CD14-positive monocyte (primary cell): ENCODE data around the gene RAB27A. TPM values are rescaled to one million over a fixed set of nuclear protein-coding genes. Genes with fewer than 3 reads are reported as not detected.

Experiments
- DNase-seq, 3 donors: peaks; one replicate each; pipeline ENCODE4 v3.0.0-alpha.2; 2011 to 2022
- H2AFZ ChIP-seq: 2 replicates; pipeline ENCODE4 v1.6.0; 2012; ENCODE audit warnings: mild to moderate bottlenecking, low read depth, low read length, inconsistent platforms; ENCODE audit not compliant: insufficient read depth, poor library complexity, severe bottlenecking
- H3K27ac ChIP-seq, 2 donors: 1 replicate in 1 of 2; 2 replicates in 1 of 2; pipeline ENCODE4 v1.5.1; 2012 to 2013; ENCODE audit warnings: low read length in 2 of 2, control low read depth in 1 of 2, inconsistent platforms in 1 of 2, low read depth in 1 of 2, mild to moderate bottlenecking in 1 of 2
- H3K27me3 ChIP-seq, 2 donors: one replicate each; pipeline versions ENCODE4 v1.6.0 to v1.6.1; 2011 to 2013; ENCODE audit warnings: low read length in 2 of 2; ENCODE audit not compliant: control insufficient read depth in 2 of 2, insufficient read depth in 2 of 2
- H3K36me3 ChIP-seq, 2 donors: replicated peaks in 1 of 2; 1 replicate in 1 of 2; 2 replicates in 1 of 2; pipeline versions ENCODE4 v1.5.1 to v1.6.1; 2012 to 2013; ENCODE audit warnings: low read length in 2 of 2, control low read depth in 1 of 2, inconsistent platforms in 1 of 2, mild to moderate bottlenecking in 1 of 2; ENCODE audit not compliant: insufficient read depth in 2 of 2, control insufficient read depth in 1 of 2
- H3K4me1 ChIP-seq, 2 donors: 1 replicate in 1 of 2; 2 replicates in 1 of 2; pipeline versions ENCODE4 v1.5.1 to v1.6.1; 2012 to 2013; ENCODE audit warnings: low read length in 2 of 2, control low read depth in 1 of 2, inconsistent platforms in 1 of 2, mild to moderate bottlenecking in 1 of 2, moderate library complexity in 1 of 2; ENCODE audit not compliant: insufficient read depth in 2 of 2, control insufficient read depth in 1 of 2
- H3K4me2 ChIP-seq: replicated peaks from 2 replicates; pipeline ENCODE3; 2012; ENCODE audit warnings: low read length, moderate library complexity, mild to moderate bottlenecking; ENCODE audit not compliant: poor library complexity, severe bottlenecking; ENCODE audit errors: extremely low read depth
- H3K4me3 ChIP-seq, 3 experiments: fragments of 200-600 bp in 1 of 3; sonication (generic) in 1 of 3; replicated peaks in 1 of 3; 1 replicate in 2 of 3; 2 replicates in 1 of 3; pipeline ENCODE4 v1.5.1; 2011 to 2013; ENCODE audit warnings: low read length in 3 of 3, mild to moderate bottlenecking in 3 of 3, control low read depth in 2 of 3, low read depth in 2 of 3, inconsistent platforms in 1 of 3, moderate library complexity in 1 of 3
- H3K79me2 ChIP-seq: 2 replicates; pipeline ENCODE4 v1.6.0; 2012; ENCODE audit warnings: mild to moderate bottlenecking, control low read depth, inconsistent platforms, low read length, moderate library complexity; ENCODE audit not compliant: insufficient read depth
- H3K9ac ChIP-seq: 2 replicates; pipeline ENCODE4 v1.6.0; 2017; ENCODE audit warnings: low read length, mild to moderate bottlenecking; ENCODE audit not compliant: insufficient read depth, poor library complexity, severe bottlenecking
- H3K9me3 ChIP-seq, 2 donors: replicated peaks in 1 of 2; 1 replicate in 1 of 2; 2 replicates in 1 of 2; pipeline versions ENCODE4 v1.5.1 to v1.6.1; 2012 to 2013; ENCODE audit warnings: low read length in 2 of 2, control low read depth in 1 of 2; ENCODE audit not compliant: control insufficient read depth in 1 of 2, insufficient read depth in 1 of 2
- H4K20me1 ChIP-seq: 2 replicates; pipeline ENCODE4 v1.6.0; 2012; ENCODE audit warnings: mild to moderate bottlenecking, low read length, control low read depth, moderate library complexity; ENCODE audit not compliant: insufficient read depth
- H3K27ac Mint-ChIP-seq, 7 donors: one replicate each; pipeline ENCODE4 v1.8.0; 2020; ENCODE audit warnings: mild to moderate bottlenecking in 7 of 7, mixed read lengths in 7 of 7, moderate library complexity in 6 of 7, inconsistent platforms in 2 of 7
- H3K27me3 Mint-ChIP-seq, 3 donors: one replicate each; pipeline ENCODE4 v1.8.0; 2021 to 2022; ENCODE audit warnings: low read depth in 3 of 3, mild to moderate bottlenecking in 3 of 3, mixed read lengths in 3 of 3, moderate library complexity in 3 of 3, inconsistent platforms in 1 of 3
- H3K36me3 Mint-ChIP-seq, 2 donors: one replicate each; pipeline ENCODE4 v1.8.0; 2020; ENCODE audit warnings: mixed read lengths in 2 of 2, inconsistent platforms in 1 of 2, mild to moderate bottlenecking in 1 of 2
- H3K4me1 Mint-ChIP-seq: one replicate; pipeline ENCODE4 v1.8.0; 2020; ENCODE audit warnings: mild to moderate bottlenecking, mixed read lengths
- H3K4me3 Mint-ChIP-seq, 2 donors: one replicate each; pipeline ENCODE4 v1.8.0; 2020; ENCODE audit warnings: mild to moderate bottlenecking in 2 of 2, mixed read lengths in 2 of 2, moderate library complexity in 1 of 2
- H3K9me3 Mint-ChIP-seq, 7 donors: one replicate each; pipeline ENCODE4 v1.8.0; 2020 to 2022; ENCODE audit warnings: mixed read lengths in 7 of 7, mild to moderate bottlenecking in 6 of 7, moderate library complexity in 6 of 7, inconsistent platforms in 2 of 7
- CTCF ChIP-seq: fragments of 200-600 bp; IDR thresholded peaks from one replicate; pipeline ENCODE4 v1.8.0; 2022; ENCODE audit warnings: antibody characterized with exemption, mild to moderate bottlenecking
- WGBS: methylation state at CpG from one replicate; pipeline ENCODE4 v1.1.5; 2013; ENCODE audit warnings: missing lambda C conversion rate; ENCODE audit not compliant: insufficient coverage; 5-methylcytosine and 5-hydroxymethylcytosine counted together
- intact Hi-C, 2 donors: fragments of 100-400 bp; cut with micrococcal nuclease; formaldehyde crosslinking; loops; one replicate each; pipeline versions ENCODE4 v1.15.0 to v1.15.1; 2023
- polyA plus RNA-seq, 3 donors: library from polyadenylated mRNA; depleted of rRNA in 1 of 3; unstranded in 2 of 3; stranded (reverse) in 1 of 3; fragments of 300-500 nt in 2 of 3; fragments of >200 nt in 1 of 3; fragmentation: Illumina TruSeq in 2 of 3; gene quantifications; 1 replicate in 2 of 3; 2 replicates in 1 of 3; pipeline ENCODE4 v1.2.3, GENCODE V29; 2012 to 2021

The RAB27A gene
- polyA plus RNA-seq, 3 donors = 70.1 to 159 (median 135) TPM

DNA sequence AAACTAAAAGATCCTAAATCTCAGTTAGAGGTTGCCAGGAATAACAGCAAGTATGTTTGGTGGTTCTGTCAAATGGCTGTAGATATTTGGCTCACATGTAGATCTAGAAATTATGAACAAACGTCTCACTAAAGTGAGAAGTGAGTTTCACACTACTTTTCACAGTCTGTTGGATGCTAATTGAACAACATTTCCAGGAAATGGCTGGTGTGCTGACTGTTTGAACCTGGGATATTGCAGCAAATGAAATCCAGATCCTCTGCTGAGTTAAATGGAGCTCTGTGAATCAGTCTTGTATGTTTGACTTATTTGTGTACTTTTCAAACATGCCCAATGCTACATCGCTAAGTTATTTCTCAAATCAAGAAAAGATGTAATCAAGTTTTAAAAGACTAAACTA, 71.6 kb downstream of the RAB27A start:
- Histone ChIP-seq H3K27me3 (no peaks in the 10 kb centered on the region), H3K4me1 (peaks cover 55% of the 10 kb centered on the region in 2 donors), H3K4me3 (no peak overlapping the region), H4K20me1 (peaks cover 5% of the 10 kb centered on the region), H3K27ac (peak overlapping the region in 1 of 2 donors; percentile 70), H3K79me2 (peaks cover 61% of the 10 kb centered on the region), H3K9me3 (no peaks in the 10 kb centered on the region), H2AFZ (peak overlapping the region; percentile 25), H3K9ac (no peak overlapping the region), H3K36me3 (peaks cover 16 to 50% of the 10 kb centered on the region in 2 donors), H3K4me2 (peak overlapping the region; percentile 18)
- peaks cover 32 to 66% of the 10 kb centered on the region in 2 donors for H3K36me3 Mint-ChIP-seq
- H3K27ac Mint-ChIP-seq = peak overlapping the region; percentile 63 to 85 (median 75)
- no peaks in the 10 kb centered on the region for H3K9me3 Mint-ChIP-seq
- DNase-seq = no peak
- peaks cover 0 to 1% (median 0%) of the 10 kb centered on the region in 3 donors for H3K27me3 Mint-ChIP-seq
- no peak overlapping the region for H3K4me3 Mint-ChIP-seq
- 100% methylated on average over 1 of the region's 2 CpGs for WGBS
- intact Hi-C loops = loop anchor here (1.0 to 10.0 kb wide), 4 partner anchors 72 to 217 kb away; no protein-coding TSS in a partner anchor
- TF ChIP-seq CTCF = no peak
- H3K4me1 Mint-ChIP-seq = peaks cover 52% of the 10 kb centered on the region

DNA sequence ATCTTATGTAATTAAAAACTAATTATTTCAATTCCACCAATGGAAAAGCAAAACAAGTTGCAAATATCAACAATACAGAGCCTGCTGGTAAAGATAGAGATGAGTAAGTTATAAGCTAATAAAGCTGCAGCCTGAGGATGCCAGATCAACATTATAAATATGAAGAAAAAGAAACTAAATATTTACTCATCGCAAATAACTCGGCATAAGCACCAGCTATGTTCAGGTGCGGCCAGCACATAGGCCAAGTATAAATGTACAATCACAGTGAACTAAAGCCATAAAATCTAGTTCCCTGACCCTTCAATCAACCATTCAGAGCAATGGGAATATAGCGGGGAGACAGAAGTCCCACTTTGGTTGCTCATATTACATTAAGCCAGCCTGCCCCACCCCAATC, 85.1 kb downstream of the RAB27A start:
- Histone ChIP-seq H3K4me3 (no peak overlapping the region), H3K27ac (no peak overlapping the region), H3K79me2 (peaks cover 13% of the 10 kb centered on the region), H4K20me1 (peaks cover 52% of the 10 kb centered on the region), H3K4me1 (no peaks in the 10 kb centered on the region), H3K9ac (no peak overlapping the region), H3K9me3 (no peaks in the 10 kb centered on the region), H3K4me2 (no peak overlapping the region), H2AFZ (no peak overlapping the region), H3K36me3 (peaks cover 32 to 68% of the 10 kb centered on the region in 2 donors), H3K27me3 (no peaks in the 10 kb centered on the region)
- no peak for DNase-seq
- no peak for TF ChIP-seq CTCF
- Mint-ChIP-seq H3K9me3 (peaks cover 2 to 7% (median 3%) of the 10 kb centered on the region in 7 donors), H3K27me3 (peaks cover 0 to 1% (median 0%) of the 10 kb centered on the region in 3 donors), H3K4me3 (no peak overlapping the region), H3K36me3 (peaks cover 40 to 75% of the 10 kb centered on the region in 2 donors), H3K4me1 (no peaks in the 10 kb centered on the region), H3K27ac (no peak overlapping the region)
- intact Hi-C loops = no loop called here
- 100% methylated on average over 2 of the region's 4 CpGs for WGBS
